Naive B cell (primary cell): Measurements from ENCODE around the gene GPT2. TPM values are rescaled to one million over a fixed set of nuclear protein-coding genes. Genes with fewer than 3 reads are reported as not detected.

Source experiments
- ATAC-seq, 2 donors: fragments of 150-1000 bp; cut with Tn5 transposase; 2 replicates each; pipeline ENCODE4 v1.10.0; 2021; ENCODE audit warnings: low read depth in 2 of 2, mild to moderate bottlenecking in 2 of 2, moderate library complexity in 2 of 2
- DNase-seq: peaks from one replicate; pipeline ENCODE4 v3.0.0; 2022
- H3K27ac Mint-ChIP-seq, 6 donors: one replicate each; pipeline ENCODE4 v1.8.0; 2020 to 2022; ENCODE audit warnings: mild to moderate bottlenecking in 6 of 6, mixed read lengths in 6 of 6, moderate library complexity in 5 of 6, inconsistent platforms in 2 of 6
- H3K27me3 Mint-ChIP-seq, 3 donors: one replicate each; pipeline ENCODE4 v1.8.0; 2021 to 2022; ENCODE audit warnings: mixed read lengths in 3 of 3, mild to moderate bottlenecking in 1 of 3
- H3K36me3 Mint-ChIP-seq, 2 donors: one replicate each; pipeline ENCODE4 v1.8.0; 2020 to 2022; ENCODE audit warnings: mixed read lengths in 2 of 2, inconsistent platforms in 1 of 2, mild to moderate bottlenecking in 1 of 2
- H3K4me1 Mint-ChIP-seq, 3 donors: one replicate each; pipeline ENCODE4 v1.8.0; 2020 to 2022; ENCODE audit warnings: mixed read lengths in 3 of 3, inconsistent platforms in 1 of 3, mild to moderate bottlenecking in 1 of 3, moderate library complexity in 1 of 3
- H3K4me3 Mint-ChIP-seq, 8 donors: one replicate each; pipeline ENCODE4 v1.8.0; 2020 to 2022; ENCODE audit warnings: mild to moderate bottlenecking in 8 of 8, mixed read lengths in 8 of 8, moderate library complexity in 8 of 8, inconsistent platforms in 2 of 8
- H3K9me3 Mint-ChIP-seq, 7 donors: one replicate each; pipeline ENCODE4 v1.8.0; 2020 to 2022; ENCODE audit warnings: mixed read lengths in 7 of 7, mild to moderate bottlenecking in 5 of 7, inconsistent platforms in 2 of 7, moderate library complexity in 1 of 7
- polyA plus RNA-seq, 6 donors: library from polyadenylated mRNA; unstranded; fragments of 300-500 nt; fragmentation: Illumina TruSeq; gene quantifications; one replicate each; pipeline ENCODE4 v1.2.3, GENCODE V29; 2021; ENCODE audit warnings: low read depth in 6 of 6

GPT2 gene
- polyA plus RNA-seq, 6 donors from 2014 or later, result 1.4 to 3.5 (median 1.8) TPM

- Mint-ChIP-seq H3K4me3 (peak overlapping the region in 1 of 8 donors; percentile 47), H3K9me3 (no peaks in the 10 kb centered on the region), H3K36me3 (no peaks in the 10 kb centered on the region), H3K27me3 (no peaks in the 10 kb centered on the region), H3K27ac (peak overlapping the region in 1 of 6 donors; percentile 37), H3K4me1 (peaks cover 21 to 45% (median 25%) of the 10 kb centered on the region in 3 donors)
- peak; percentile 46 to 66 for ATAC-seq
- DNase-seq, result peak; percentile 39
Measured at GRCh38 chr16:46908540-46909372, 24.6 kb downstream of the GPT2 start.

DNA sequence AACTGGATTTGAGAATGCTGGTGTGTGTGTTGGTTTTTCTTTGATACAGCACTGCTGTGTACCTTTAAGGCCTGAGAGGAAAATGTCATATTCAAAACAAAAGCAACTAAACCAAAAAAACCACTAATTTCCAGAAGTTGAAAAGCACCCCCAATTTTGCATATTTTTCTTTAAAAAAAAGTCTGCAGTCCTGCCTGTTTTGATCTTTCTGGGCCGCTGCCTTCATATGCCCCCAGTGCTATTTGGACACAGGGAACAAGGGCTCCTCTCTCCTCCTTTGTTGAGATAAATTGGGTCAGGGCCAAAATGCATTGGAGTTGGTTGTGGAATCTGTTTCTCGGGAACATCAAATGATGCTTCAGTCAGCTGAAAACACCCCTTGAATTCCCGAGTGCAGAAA lies 26.9 kb downstream of the GPT2 start:
- Mint-ChIP-seq H3K27ac (peak overlapping the region in 5 of 6 donors; percentile 34 to 73 (median 47)), H3K27me3 (no peaks in the 10 kb centered on the region), H3K36me3 (no peaks in the 10 kb centered on the region), H3K9me3 (no peaks in the 10 kb centered on the region), H3K4me1 (peaks cover 29 to 68% (median 36%) of the 10 kb centered on the region in 3 donors), H3K4me3 (peak overlapping the region in 7 of 8 donors; percentile 4 to 79 (median 61))
- peak; percentile 15 to 53 for ATAC-seq
- DNase-seq, result peak; percentile 24

DNA sequence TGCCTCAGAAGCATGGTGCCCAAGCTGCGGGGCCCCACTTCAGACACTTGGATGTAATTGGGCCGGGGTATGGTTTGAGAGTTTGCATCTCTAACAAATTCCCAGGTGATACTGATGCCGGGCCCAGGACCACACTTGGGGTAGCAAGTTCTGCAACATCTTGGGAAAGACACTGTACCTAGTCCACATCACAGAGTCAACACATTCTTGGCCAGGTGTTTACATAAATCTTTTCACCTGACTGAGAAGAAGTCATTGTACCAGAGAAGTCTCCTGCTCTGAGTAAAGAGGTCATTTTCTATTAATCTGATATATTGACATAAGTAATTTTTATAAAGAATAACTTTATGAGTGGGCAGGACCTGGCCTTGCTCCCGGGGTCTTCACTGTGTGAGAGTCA lies 27.5 kb downstream of the GPT2 start:
- ATAC-seq, result no peak
- no peaks in the 10 kb centered on the region for H3K27me3 Mint-ChIP-seq

GRCh38 chr16:46914556-46915201 lies 30.5 kb downstream of the GPT2 start:
- Mint-ChIP-seq H3K9me3 (no peaks in the 10 kb centered on the region), H3K4me1 (peaks cover 55 to 93% (median 59%) of the 10 kb centered on the region in 3 donors), H3K27me3 (no peaks in the 10 kb centered on the region), H3K27ac (peak overlapping the region in 3 of 6 donors; percentile 8 to 35 (median 19)), H3K4me3 (no peak overlapping the region), H3K36me3 (no peaks in the 10 kb centered on the region)
- DNase-seq (no peak), ATAC-seq (no peak)

More for the DNA sequence above, 27.5 kb downstream of the GPT2 start:
- Mint-ChIP-seq H3K4me3 (peak overlapping the region in 4 of 8 donors; percentile 4 to 64 (median 52)), H3K9me3 (no peaks in the 10 kb centered on the region), H3K27ac (peak overlapping the region in 2 of 6 donors; percentile 21 to 34), H3K4me1 (peaks cover 36 to 74% (median 40%) of the 10 kb centered on the region in 3 donors), H3K36me3 (no peaks in the 10 kb centered on the region)
- DNase-seq, result no peak

DNA sequence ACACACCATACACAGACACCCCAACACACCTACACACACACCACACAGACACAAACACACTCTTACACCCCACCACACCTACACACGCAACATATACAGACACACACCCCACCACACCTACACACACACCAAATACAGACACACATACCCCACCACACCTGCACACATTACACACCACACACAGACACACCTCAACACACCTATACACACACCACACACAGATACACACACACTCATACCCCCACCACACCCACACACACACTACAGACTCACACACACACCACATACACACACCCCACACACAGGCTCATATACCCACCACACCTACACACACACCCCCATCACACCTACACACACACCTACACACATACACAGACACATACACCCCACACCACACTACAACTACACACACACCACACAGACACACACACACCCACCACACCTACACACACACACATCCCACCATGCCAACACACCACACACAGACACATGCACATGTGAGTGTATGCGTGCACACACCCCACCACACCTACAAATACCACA lies 31.4 kb downstream of the GPT2 start:
- Mint-ChIP-seq H3K27me3 (no peaks in the 10 kb centered on the region), H3K4me1 (peaks cover 62 to 91% (median 62%) of the 10 kb centered on the region in 3 donors), H3K4me3 (peak overlapping the region in 4 of 8 donors; percentile 17 to 87 (median 38)), H3K9me3 (no peaks in the 10 kb centered on the region), H3K36me3 (no peaks in the 10 kb centered on the region), H3K27ac (peak overlapping the region in 4 of 6 donors; percentile 9 to 76 (median 40))
- ATAC-seq (no peak), DNase-seq (no peak)

- peak overlapping the region in 6 of 8 donors; percentile 53 to 87 (median 70) for H3K4me3 Mint-ChIP-seq
- H3K27ac Mint-ChIP-seq, result peak overlapping the region in 4 of 6 donors; percentile 19 to 78 (median 64)
- H3K4me1 Mint-ChIP-seq, result peaks cover 55 to 81% (median 55%) of the 10 kb centered on the region in 3 donors
- no peaks in the 10 kb centered on the region for H3K36me3 Mint-ChIP-seq
- ATAC-seq (peak; percentile 22 to 35), DNase-seq (no peak)
- H3K9me3 Mint-ChIP-seq, result no peaks in the 10 kb centered on the region
- no peaks in the 10 kb centered on the region for H3K27me3 Mint-ChIP-seq
Measured at GRCh38 chr16:46916980-46917379, 32.8 kb downstream of the GPT2 start.

GRCh38 chr16:46918400-46918799 lies 34.2 kb downstream of the GPT2 start:
- H3K27me3 Mint-ChIP-seq, result no peaks in the 10 kb centered on the region
- DNase-seq (no peak), ATAC-seq (no peak)
- peak overlapping the region in 3 of 6 donors; percentile 19 to 85 (median 50) for H3K27ac Mint-ChIP-seq
- H3K9me3 Mint-ChIP-seq, result no peaks in the 10 kb centered on the region
- H3K4me1 Mint-ChIP-seq, result peaks cover 47 to 71% (median 55%) of the 10 kb centered on the region in 3 donors
- H3K4me3 Mint-ChIP-seq, result peak overlapping the region in 4 of 8 donors; percentile 16 to 82 (median 76)
- H3K36me3 Mint-ChIP-seq, result no peaks in the 10 kb centered on the region

GRCh38 chr16:46918905-46919792 lies 35.0 kb downstream of the GPT2 start:
- ATAC-seq (peak; percentile 57 to 59), DNase-seq (peak; percentile 25)
- Mint-ChIP-seq H3K4me3 (peak overlapping the region; percentile 35 to 86 (median 74)), H3K36me3 (no peaks in the 10 kb centered on the region), H3K4me1 (peaks cover 47 to 67% (median 55%) of the 10 kb centered on the region in 3 donors), H3K9me3 (no peaks in the 10 kb centered on the region), H3K27ac (peak overlapping the region in 5 of 6 donors; percentile 50 to 89 (median 68)), H3K27me3 (no peaks in the 10 kb centered on the region)

DNA sequence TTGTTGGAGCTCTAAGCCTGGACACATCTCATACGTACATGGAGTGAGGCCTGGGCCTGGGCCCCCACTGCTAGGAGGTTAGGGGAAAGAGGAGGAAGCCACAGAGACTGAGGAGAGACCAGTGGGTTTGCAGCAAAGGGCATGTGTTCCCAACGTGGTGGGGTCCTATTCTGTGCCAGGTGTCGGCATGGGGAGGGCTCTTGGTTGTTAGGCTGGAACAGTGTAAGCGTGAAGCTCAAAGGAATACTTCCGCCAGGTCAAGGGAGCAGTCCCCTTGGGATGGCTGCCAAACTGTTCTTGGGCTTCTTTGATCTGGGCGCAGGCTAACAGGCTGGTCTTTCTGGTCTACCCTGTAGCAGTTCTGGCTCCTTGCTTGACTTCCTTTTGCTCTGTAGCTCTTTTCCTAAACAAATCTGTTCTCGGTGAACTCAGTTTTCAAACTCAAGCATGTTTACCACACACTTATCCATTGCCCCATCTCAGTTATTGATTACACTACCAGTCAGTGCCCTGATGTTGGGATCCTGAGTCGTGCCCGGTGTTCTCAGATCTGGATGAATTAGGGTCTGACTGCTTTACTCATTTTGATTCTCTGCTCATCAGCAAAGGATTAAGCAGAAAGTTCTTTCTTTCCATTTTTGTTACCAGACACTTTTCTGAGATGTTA lies 36.4 kb downstream of the GPT2 start:
- Mint-ChIP-seq H3K27ac (peak overlapping the region in 3 of 6 donors; percentile 16 to 32 (median 21)), H3K4me1 (peaks cover 40 to 53% (median 47%) of the 10 kb centered on the region in 3 donors), H3K4me3 (peak overlapping the region in 2 of 8 donors; percentile 43 to 77), H3K27me3 (no peaks in the 10 kb centered on the region), H3K9me3 (no peaks in the 10 kb centered on the region), H3K36me3 (no peaks in the 10 kb centered on the region)
- ATAC-seq (no peak), DNase-seq (no peak)

DNA sequence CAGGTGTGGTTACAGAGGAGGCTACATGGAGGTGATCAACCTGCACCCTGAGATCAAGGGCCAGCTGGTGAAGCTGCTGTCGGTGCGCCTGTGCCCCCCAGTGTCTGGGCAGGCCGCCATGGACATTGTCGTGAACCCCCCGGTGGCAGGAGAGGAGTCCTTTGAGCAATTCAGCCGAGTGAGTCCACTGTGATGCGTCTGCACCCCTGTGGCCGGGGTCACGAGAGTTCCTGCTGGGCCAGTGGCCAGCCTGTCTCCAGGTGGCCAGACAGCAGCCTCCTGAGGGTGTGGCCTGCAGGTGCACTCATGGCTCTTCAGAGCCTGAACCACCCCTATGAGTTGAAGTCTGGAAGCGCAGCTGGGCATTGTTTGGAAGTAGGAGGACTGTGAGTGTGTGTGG lies 38.1 kb downstream of the GPT2 start:
- H3K9me3 Mint-ChIP-seq, result no peaks in the 10 kb centered on the region
- no peaks in the 10 kb centered on the region for H3K36me3 Mint-ChIP-seq
- ATAC-seq (no peak), DNase-seq (no peak)
- no peak overlapping the region for H3K27ac Mint-ChIP-seq
- H3K27me3 Mint-ChIP-seq, result no peaks in the 10 kb centered on the region
- no peak overlapping the region for H3K4me3 Mint-ChIP-seq
- H3K4me1 Mint-ChIP-seq, result peaks cover 29 to 36% (median 31%) of the 10 kb centered on the region in 3 donors

DNA sequence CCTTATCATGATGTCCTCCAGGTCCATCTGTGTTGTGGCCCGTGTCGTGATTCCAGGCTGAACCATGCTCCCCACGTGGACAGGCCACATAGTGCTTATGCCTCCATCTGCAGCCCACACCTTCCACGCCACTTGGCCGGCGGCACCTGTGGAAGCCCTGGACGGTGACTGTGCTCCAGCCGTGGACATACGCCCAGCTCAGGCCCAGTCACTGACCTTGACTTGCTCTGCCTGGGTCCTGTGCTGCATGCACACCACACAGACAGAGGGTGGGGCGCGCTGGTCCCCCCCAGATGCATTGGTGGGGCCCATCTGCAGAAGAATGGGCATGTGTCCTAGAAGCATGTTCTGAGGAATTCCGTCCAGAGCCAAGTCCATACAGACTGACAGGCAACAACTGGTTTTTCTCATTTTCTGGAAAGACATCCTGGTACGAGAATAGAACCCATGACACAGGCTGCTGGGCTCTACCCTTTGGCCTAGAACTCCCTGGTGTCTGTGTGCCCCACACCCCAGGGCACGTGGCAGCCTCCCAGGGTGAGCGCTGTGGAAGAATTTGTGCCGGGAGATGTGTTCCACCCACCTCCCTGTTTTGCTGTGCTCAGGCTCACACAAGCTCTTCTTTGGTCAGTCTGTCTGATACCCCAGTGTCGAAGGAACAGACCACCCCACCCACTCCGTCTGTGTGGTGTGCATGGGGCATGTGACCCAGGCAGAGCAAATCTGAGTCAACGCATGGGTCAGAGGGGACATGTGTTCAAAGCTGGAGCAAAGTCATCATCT lies 39.5 kb downstream of the GPT2 start:
- no peaks in the 10 kb centered on the region for H3K9me3 Mint-ChIP-seq
- H3K4me1 Mint-ChIP-seq, result peaks cover 16 to 21% (median 19%) of the 10 kb centered on the region in 3 donors
- H3K27ac Mint-ChIP-seq, result peak overlapping the region in 1 of 6 donors; percentile 66
- no peak overlapping the region for H3K4me3 Mint-ChIP-seq
- H3K27me3 Mint-ChIP-seq, result no peaks in the 10 kb centered on the region
- ATAC-seq, result no peak
- DNase-seq, result no peak
- no peaks in the 10 kb centered on the region for H3K36me3 Mint-ChIP-seq

- Mint-ChIP-seq H3K27ac (no peak overlapping the region), H3K4me1 (peaks cover 9 to 14% (median 12%) of the 10 kb centered on the region in 3 donors), H3K4me3 (no peak overlapping the region), H3K9me3 (no peaks in the 10 kb centered on the region), H3K36me3 (no peaks in the 10 kb centered on the region), H3K27me3 (no peaks in the 10 kb centered on the region)
- ATAC-seq (no peak), DNase-seq (no peak)
Measured at GRCh38 chr16:46924402-46924801, 40.2 kb downstream of the GPT2 start.
